ENCODE data around the gene ARHGAP4.

Gene ARHGAP4

GRCh38 chrX:153900831-153901752 is 25.0 kb downstream of the ARHGAP4 start:
- intact Hi-C loops (cut with DNase I; ENCODE audit: low total_unique reads), result no loop called here
- no peak overlapping the region for H3K27ac ChIP-seq
- peak; percentile 52 to 68 for DNase-seq

DNA sequence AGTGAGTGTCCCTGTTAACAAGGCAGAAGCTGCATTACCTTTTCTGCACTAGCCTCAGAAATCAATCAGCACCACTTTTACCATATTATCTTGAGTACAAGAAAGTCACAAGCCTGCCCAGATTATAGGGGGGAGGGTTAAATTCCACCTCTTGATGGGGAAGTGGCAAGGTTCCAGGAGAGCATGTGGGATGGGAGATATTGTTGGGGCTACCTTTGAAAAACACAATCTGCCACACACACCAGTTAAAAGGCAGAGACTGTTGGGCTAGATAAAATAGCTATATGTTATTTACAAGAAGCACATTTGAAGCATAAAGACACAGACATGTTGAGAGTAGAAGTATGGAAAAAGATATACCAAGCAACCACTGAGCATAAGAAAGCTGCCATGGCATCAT is 28.2 kb downstream of the ARHGAP4 start:
- intact Hi-C loops (cut with DNase I; ENCODE audit: low total_unique reads), result no loop called here
- DNase-seq, result no peak

More at GRCh38 chrX:153900831-153901752, 25.0 kb downstream of the ARHGAP4 start:
- TF ChIP-seq CTCF (IDR thresholded peaks at IDR 0.05), result no peak
- H3K27me3 ChIP-seq, result no peaks in the 10 kb centered on the region
- no peak overlapping the region for H3K4me3 ChIP-seq
- H3K9me3 ChIP-seq, result peaks cover 0 to 3% (median 0%) of the 10 kb centered on the region in 3 donors
- no peaks in the 10 kb centered on the region for H3K36me3 ChIP-seq
- H3K4me1 ChIP-seq, result peaks cover 0 to 16% (median 0%) of the 10 kb centered on the region in 4 donors

DNA sequence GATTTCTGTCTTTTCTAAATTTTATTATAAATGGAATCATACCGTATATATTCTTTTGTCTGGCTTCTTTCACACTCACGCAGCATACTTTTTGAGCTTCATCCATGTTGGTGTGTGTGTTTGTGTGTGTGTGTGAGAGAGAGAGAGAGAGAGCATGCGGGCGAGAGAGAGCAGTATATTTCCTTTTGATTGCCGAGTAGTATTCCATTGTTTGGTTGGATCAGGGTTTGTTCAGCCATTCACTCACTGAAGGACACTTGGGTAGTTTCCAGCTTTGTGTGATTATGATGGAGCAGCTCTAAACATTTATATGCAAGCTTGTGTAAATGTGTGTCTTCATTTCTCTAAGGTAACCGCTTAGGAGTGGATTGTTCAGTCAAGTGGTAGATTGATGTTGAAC is 36.9 kb downstream of the ARHGAP4 start:
- intact Hi-C loops (cut with DNase I; ENCODE audit: low total_unique reads), result no loop called here
- Histone ChIP-seq H3K4me1 (peaks cover 0 to 11% (median 7%) of the 10 kb centered on the region in 4 donors), H3K27ac (no peak overlapping the region), H3K36me3 (no peaks in the 10 kb centered on the region), H3K9me3 (no peaks in the 10 kb centered on the region), H3K27me3 (peaks cover 0 to 29% of the 10 kb centered on the region in 2 donors), H3K4me3 (no peak overlapping the region)
- no peak for TF ChIP-seq CTCF (IDR thresholded peaks at IDR 0.05)
- DNase-seq, result no peak

More for the DNA sequence above, 28.2 kb downstream of the ARHGAP4 start:
- Histone ChIP-seq H3K9me3 (peaks cover 0 to 14% (median 7%) of the 10 kb centered on the region in 3 donors), H3K4me1 (peaks cover 0 to 5% (median 0%) of the 10 kb centered on the region in 4 donors), H3K4me3 (no peak overlapping the region), H3K27me3 (no peaks in the 10 kb centered on the region), H3K27ac (no peak overlapping the region), H3K36me3 (no peaks in the 10 kb centered on the region)
- TF ChIP-seq CTCF (IDR thresholded peaks at IDR 0.05), result no peak

DNA sequence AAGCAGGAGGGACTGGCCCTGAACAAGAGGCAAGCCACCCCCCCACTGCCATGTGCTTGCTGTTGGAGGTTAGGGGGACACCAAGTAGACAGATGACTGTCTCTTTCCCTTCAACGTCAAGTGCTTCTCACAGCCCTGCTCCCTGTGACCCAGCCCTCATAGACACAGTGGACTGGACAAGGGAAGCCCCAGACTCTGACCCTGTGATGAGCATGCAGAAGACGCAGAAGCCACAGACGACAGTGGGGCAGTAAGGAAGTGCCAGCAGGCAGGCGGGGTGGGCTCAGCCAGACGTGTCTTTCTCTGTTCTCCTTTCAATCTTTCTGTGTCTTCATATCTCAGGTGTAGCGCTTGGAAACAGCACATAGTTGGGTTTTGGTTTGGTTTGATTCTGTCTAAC is 37.7 kb downstream of the ARHGAP4 start:
- no peaks in the 10 kb centered on the region for H3K36me3 ChIP-seq
- H3K4me3 ChIP-seq, result no peak overlapping the region
- H3K27me3 ChIP-seq, result peaks cover 0 to 36% of the 10 kb centered on the region in 2 donors
- no peaks in the 10 kb centered on the region for H3K9me3 ChIP-seq
- DNase-seq, result no peak
- peaks cover 0 to 11% (median 7%) of the 10 kb centered on the region in 4 donors for H3K4me1 ChIP-seq
- H3K27ac ChIP-seq, result no peak overlapping the region
- intact Hi-C loops (cut with DNase I; ENCODE audit: low total_unique reads), result no loop called here
- no peak for TF ChIP-seq CTCF (IDR thresholded peaks at IDR 0.05)

DNA sequence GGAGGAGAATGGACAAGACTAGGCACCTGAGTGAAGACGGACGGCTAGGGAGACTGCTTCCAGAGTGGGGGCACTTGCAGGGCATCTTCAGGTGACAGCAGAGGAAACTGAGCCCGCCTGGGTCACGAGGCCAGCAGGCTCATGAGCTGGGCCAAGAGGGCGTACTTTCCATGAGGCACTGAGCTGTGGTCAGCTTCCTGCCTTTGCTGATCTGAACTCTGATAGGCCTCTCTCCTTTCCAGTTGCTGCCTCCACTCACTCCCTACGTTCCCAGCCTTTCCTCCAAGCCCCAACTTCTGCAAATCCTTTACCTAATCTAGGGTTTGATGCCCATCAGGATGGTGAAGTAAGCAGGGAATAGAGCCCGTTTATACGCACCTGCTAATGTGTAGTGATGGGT is 38.7 kb downstream of the ARHGAP4 start:
- H3K9me3 ChIP-seq, result no peaks in the 10 kb centered on the region

More for the DNA sequence above, 38.7 kb downstream of the ARHGAP4 start:
- TF ChIP-seq CTCF (IDR thresholded peaks at IDR 0.05), result no peak
- Histone ChIP-seq H3K36me3 (no peaks in the 10 kb centered on the region), H3K27me3 (peaks cover 0 to 46% of the 10 kb centered on the region in 2 donors), H3K4me1 (peaks cover 0 to 11% (median 7%) of the 10 kb centered on the region in 4 donors), H3K27ac (no peak overlapping the region), H3K4me3 (no peak overlapping the region)
- intact Hi-C loops (cut with DNase I; ENCODE audit: low total_unique reads), result no loop called here
- DNase-seq, result no peak
